PC-9 (cell line): ENCODE results near the gene PCNX1. TPM values are rescaled to one million over a fixed set of nuclear protein-coding genes. Genes with fewer than 3 reads are reported as not detected.

ENCODE experiments used
- BruUV-seq: library from RNA; stranded (reverse); fragments of 400-500 nt; replicated peaks from 2 replicates; lab custom pipeline; 2021; lab: Mats Ljungman, UMichigan
- CTCF ChIA-PET: fragments of 300-600 bp; sonication (Branson Sonifier 250); formaldehyde crosslinking; loops from one replicate; lab custom pipeline; 2022; ENCODE audit warnings: antibody characterized with exemption; lab: Charles Lee
- POLR2A ChIA-PET: fragments of 300-600 bp; sonication (Branson Sonifier 250); formaldehyde crosslinking; loops from one replicate; lab custom pipeline; 2022; ENCODE audit warnings: antibody characterized with exemption; ENCODE audit not compliant: unreplicated experiment; lab: Charles Lee
- DNase-seq, 2 experiments: peaks; one replicate each; pipeline versions ENCODE4 v3.0.0 to v3.0.0-alpha.2; 2015 to 2022; ENCODE audit warnings: mixed read lengths in 1 of 2
- H2AFZ ChIP-seq: fragments of 200-600 bp; sonication (generic); 2 replicates; pipeline ENCODE4 v1.8.1; 2017; ENCODE audit warnings: antibody characterized with exemption
- H3F3A ChIP-seq: fragments of 200-600 bp; sonication (generic); 2 replicates; pipeline ENCODE4 v1.8.1; 2017; ENCODE audit warnings: antibody characterized with exemption, mild to moderate bottlenecking, low read depth; ENCODE audit not compliant: insufficient read depth
- H3K27ac ChIP-seq: fragments of 200-600 bp; sonication (generic); 2 replicates; pipeline ENCODE4 v1.6.1; 2016; ENCODE audit warnings: mixed run types
- H3K27me3 ChIP-seq: fragments of 200-600 bp; sonication (generic); 2 replicates; pipeline ENCODE4 v1.6.1; 2016; ENCODE audit warnings: low read depth, mixed run types; ENCODE audit not compliant: insufficient read depth
- H3K36me3 ChIP-seq: fragments of 200-600 bp; sonication (generic); 2 replicates; pipeline ENCODE4 v1.6.1; 2016; ENCODE audit warnings: low read depth, mixed run types
- H3K4me1 ChIP-seq: fragments of 200-600 bp; sonication (generic); replicated peaks from 2 replicates; pipeline ENCODE4 v1.6.1; 2016; ENCODE audit warnings: mixed run types; ENCODE audit not compliant: insufficient read depth
- H3K4me2 ChIP-seq: fragments of 200-600 bp; sonication (generic); 2 replicates; pipeline ENCODE4 v1.6.1; 2017; ENCODE audit warnings: mixed run types
- H3K4me3 ChIP-seq: fragments of 200-600 bp; sonication (generic); 2 replicates; pipeline ENCODE4 v1.6.1; 2016; ENCODE audit warnings: mixed run types
- H3K79me2 ChIP-seq: fragments of 200-600 bp; sonication (generic); 2 replicates; pipeline ENCODE4 v1.6.1; 2017; ENCODE audit warnings: low read depth, mixed run types
- H3K9me2 ChIP-seq: fragments of 200-600 bp; sonication (generic); 2 replicates; pipeline ENCODE4 v1.8.1; 2017; ENCODE audit warnings: mild to moderate bottlenecking; ENCODE audit not compliant: insufficient read depth
- H3K9me3 ChIP-seq: fragments of 200-600 bp; sonication (generic); 2 replicates; pipeline ENCODE4 v1.8.1; 2016; ENCODE audit warnings: low read depth; ENCODE audit not compliant: insufficient read depth
- H4K20me1 ChIP-seq: fragments of 200-600 bp; sonication (generic); 2 replicates; pipeline ENCODE4 v1.8.1; 2017; ENCODE audit not compliant: insufficient read depth
- EZH2 ChIP-seq: fragments of 200-600 bp; sonication (generic); IDR thresholded peaks from 2 replicates; pipeline ENCODE4 v1.8.0; 2017; ENCODE audit warnings: antibody characterized with exemption, low read depth
- intact Hi-C: fragments of 100-400 bp; cut with micrococcal nuclease; formaldehyde crosslinking; loops from one replicate; pipeline ENCODE4 v1.10.0; 2022; ENCODE audit not compliant: unreplicated experiment
- total RNA-seq: library from RNA; stranded (reverse); gene quantifications from 2 replicates; pipeline ENCODE4 v1.2.3, GENCODE V29; 2021
- TF ChIP-seq, protein P1 (sequence below): fragments of 200-600 bp; sonication (generic); conservative IDR thresholded peaks from 2 replicates; pipeline ENCODE4 v1.6.1; 2017; ENCODE audit warnings: mixed run types, antibody characterized with exemption, mild to moderate bottlenecking, moderate library complexity

PCNX1 gene
- total RNA-seq, 1 experiment from 2014 or later: 37.6 TPM

DNA sequence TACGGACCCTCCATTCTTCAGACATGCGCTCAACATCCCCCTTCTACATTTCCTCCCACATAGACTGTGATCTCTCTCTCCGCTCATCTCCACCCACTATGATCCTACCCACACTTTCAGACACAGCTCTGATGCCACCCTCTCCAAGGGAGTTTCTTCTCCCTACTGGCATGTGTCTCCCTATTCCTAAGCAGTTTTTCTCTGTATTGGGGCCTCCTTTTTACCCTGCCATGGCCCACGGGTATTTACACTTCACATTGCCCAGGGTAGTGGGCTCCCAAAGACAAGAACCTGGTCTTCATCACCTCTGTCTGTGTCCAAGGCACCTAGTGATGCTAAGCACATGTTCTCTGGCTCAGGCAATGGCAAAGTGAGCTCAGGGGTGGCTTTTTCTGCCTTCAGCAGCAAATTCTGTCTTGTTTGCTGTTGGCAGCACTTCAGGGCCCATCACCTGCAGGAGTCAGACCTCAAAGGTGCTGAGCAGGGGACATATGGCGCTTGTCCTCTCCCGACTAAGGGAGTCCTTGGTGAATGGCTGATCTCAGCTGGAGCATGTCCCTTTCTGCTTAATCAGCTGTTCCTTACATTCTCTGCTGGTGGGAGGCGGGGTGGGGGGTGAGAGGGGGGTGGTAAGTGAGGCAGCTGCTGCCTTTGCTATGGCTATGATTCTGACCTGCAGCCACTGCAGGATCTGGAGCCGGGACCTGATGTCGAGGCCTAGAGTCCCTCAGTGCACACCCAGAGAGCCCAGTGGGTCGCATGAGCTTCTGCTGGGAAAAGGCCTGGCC, 256.8 kb downstream of the PCNX1 start:
- H3K27ac ChIP-seq: no peak overlapping the region
- H3K9me3 ChIP-seq: no peaks in the 10 kb centered on the region; the same call in 1 of the 2 replicates
- POLR2A ChIA-PET: interaction anchor here (0.6 kb wide), 1 partner anchor 42 kb away, joined by 6 read pairs; no protein-coding TSS in a partner anchor
- no peak overlapping the region for H3K4me3 ChIP-seq
- no peaks in the 10 kb centered on the region for H3K9me2 ChIP-seq
- no peak overlapping the region for H3K4me2 ChIP-seq
- H3K79me2 ChIP-seq: no peaks in the 10 kb centered on the region
- TF ChIP-seq, protein P1, sequence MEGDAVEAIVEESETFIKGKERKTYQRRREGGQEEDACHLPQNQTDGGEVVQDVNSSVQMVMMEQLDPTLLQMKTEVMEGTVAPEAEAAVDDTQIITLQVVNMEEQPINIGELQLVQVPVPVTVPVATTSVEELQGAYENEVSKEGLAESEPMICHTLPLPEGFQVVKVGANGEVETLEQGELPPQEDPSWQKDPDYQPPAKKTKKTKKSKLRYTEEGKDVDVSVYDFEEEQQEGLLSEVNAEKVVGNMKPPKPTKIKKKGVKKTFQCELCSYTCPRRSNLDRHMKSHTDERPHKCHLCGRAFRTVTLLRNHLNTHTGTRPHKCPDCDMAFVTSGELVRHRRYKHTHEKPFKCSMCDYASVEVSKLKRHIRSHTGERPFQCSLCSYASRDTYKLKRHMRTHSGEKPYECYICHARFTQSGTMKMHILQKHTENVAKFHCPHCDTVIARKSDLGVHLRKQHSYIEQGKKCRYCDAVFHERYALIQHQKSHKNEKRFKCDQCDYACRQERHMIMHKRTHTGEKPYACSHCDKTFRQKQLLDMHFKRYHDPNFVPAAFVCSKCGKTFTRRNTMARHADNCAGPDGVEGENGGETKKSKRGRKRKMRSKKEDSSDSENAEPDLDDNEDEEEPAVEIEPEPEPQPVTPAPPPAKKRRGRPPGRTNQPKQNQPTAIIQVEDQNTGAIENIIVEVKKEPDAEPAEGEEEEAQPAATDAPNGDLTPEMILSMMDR: no peak
- TF ChIP-seq EZH2: no peak
- BruUV-seq: no TSS peak
- CTCF ChIA-PET: no interaction called here
- no peaks in the 10 kb centered on the region for H3K27me3 ChIP-seq
- H4K20me1 ChIP-seq: no peaks in the 10 kb centered on the region
- H3K36me3 ChIP-seq: no peaks in the 10 kb centered on the region
- H3F3A ChIP-seq: no peaks in the 10 kb centered on the region
- H2AFZ ChIP-seq: no peak overlapping the region
- intact Hi-C loops: no loop called here
- H3K4me1 ChIP-seq: peaks cover 11% of the 10 kb centered on the region
- no peak for DNase-seq

Other genes with a start within 250 kb of the PCNX1 start
- gene MAP3K9, start 97.9 kb upstream of the PCNX1 start, total RNA-seq: 21.4 and 25.0 TPM in 2 replicates